AG04450 (cell line): ENCODE results near the gene KIFC1. TPM values are rescaled to one million over a fixed set of nuclear protein-coding genes. Genes with fewer than 3 reads are reported as not detected.
"Not testable (repeated sequence)": the region's sequence is repeated elsewhere in the genome, so short reads cannot be mapped to it uniquely, and the experiment has no call there.

Experiments
- CTCF ChIA-PET: fragments of 300-600, 350-600 bp; formaldehyde crosslinking; extraction: SDS; loops from one replicate; lab custom pipeline; 2022; ENCODE audit warnings: antibody characterized with exemption, inconsistent platforms; lab: Charles Lee
- POLR2A ChIA-PET: fragments of 350-600 bp; formaldehyde crosslinking; extraction: SDS; loops from one replicate; lab custom pipeline; 2021; ENCODE audit warnings: antibody characterized with exemption, inconsistent platforms; lab: Yijun Ruan, JAX
- DNase-seq: peaks from one replicate; pipeline ENCODE4 v3.0.0-alpha.2; 2011; ENCODE audit warnings: low read depth, low spot score
- H3K27ac ChIP-seq: one replicate; pipeline ENCODE4 v1.5.1; 2012; ENCODE audit warnings: low read depth, low read length, control low read depth
- H3K27me3 ChIP-seq: one replicate; pipeline ENCODE4 v1.6.0; 2012; ENCODE audit warnings: low read length; ENCODE audit not compliant: control insufficient read depth, insufficient read depth
- H3K4me3 ChIP-seq: 2 replicates; pipeline ENCODE4 v1.5.1; 2011; ENCODE audit warnings: mild to moderate bottlenecking, low read depth, low read length, control low read depth
- H3K9me3 ChIP-seq: 2 replicates; pipeline ENCODE4 v1.5.1; 2012; ENCODE audit warnings: low read length; ENCODE audit not compliant: control insufficient read depth, insufficient read depth
- CTCF ChIP-seq: IDR thresholded peaks from 2 replicates; pipeline ENCODE4 v1.5.1; 2011; ENCODE audit warnings: low read depth, low read length, control low read depth, inconsistent platforms
- polyA plus RNA-seq: library from polyadenylated mRNA; depleted of rRNA; stranded (reverse); fragments of >200 nt; gene quantifications from 2 replicates; pipeline ENCODE4 v1.2.3, GENCODE V29; 2011

KIFC1 gene
- polyA plus RNA-seq, 1 experiment = 10.2 TPM

GRCh38 chr6:33367009-33367714, 24.5 kb upstream of the KIFC1 start:
- DNase-seq = no peak
- ChIA-PET POLR2A (no interaction called here), CTCF (interaction anchor here (0.8 kb wide), 1 partner anchor 24 kb away, joined by 3 read pairs; no protein-coding TSS in a partner anchor)
- no peak for TF ChIP-seq CTCF
- Histone ChIP-seq H3K9me3 (no peaks in the 10 kb centered on the region), H3K27ac (no peak overlapping the region), H3K27me3 (no peaks in the 10 kb centered on the region), H3K4me3 (no peak overlapping the region)

GRCh38 chr6:33367715-33368025, 24.0 kb upstream of the KIFC1 start:
- H3K9me3 ChIP-seq, POLR2A ChIA-PET, H3K27me3 ChIP-seq, H3K27ac ChIP-seq, H3K4me3 ChIP-seq, DNase-seq: not testable (repeated sequence)
- CTCF ChIA-PET = interaction anchor here (0.7 to 0.8 kb wide), 2 partner anchors 23 to 267 kb away, joined by 3 read pairs; no protein-coding TSS in a partner anchor

GRCh38 chr6:33371901-33372300, 19.7 kb upstream of the KIFC1 start:
- POLR2A ChIA-PET, CTCF ChIA-PET: not testable (repeated sequence)

GRCh38 chr6:33372526-33373123, 19.0 kb upstream of the KIFC1 start:
- Histone ChIP-seq H3K9me3 (no peaks in the 10 kb centered on the region), H3K4me3 (no peak overlapping the region), H3K27ac (no peak overlapping the region), H3K27me3 (no peaks in the 10 kb centered on the region)
- CTCF ChIA-PET = no interaction called here
- POLR2A ChIA-PET = no interaction called here
- no peak for TF ChIP-seq CTCF
- DNase-seq = no peak

More at GRCh38 chr6:33371901-33372300, 19.7 kb upstream of the KIFC1 start:
- H3K27ac ChIP-seq, H3K27me3 ChIP-seq, H3K9me3 ChIP-seq, DNase-seq, H3K4me3 ChIP-seq: not testable (repeated sequence)

GRCh38 chr6:33373960-33374910, 17.4 kb upstream of the KIFC1 start:
- no peaks in the 10 kb centered on the region for H3K27me3 ChIP-seq
- no peaks in the 10 kb centered on the region for H3K9me3 ChIP-seq
- H3K27ac ChIP-seq = no peak overlapping the region
- ChIA-PET CTCF (interaction anchor here (0.8 to 1.5 kb wide), 3 partner anchors 10 to 337 kb away, joined by 3 to 14 read pairs (median 5); partner anchors contain the start of gene UQCC2), POLR2A (interaction anchor here (0.7 to 1.1 kb wide), 2 partner anchors 54 to 336 kb away, joined by 3 read pairs; no protein-coding TSS in a partner anchor)
- H3K4me3 ChIP-seq = no peak overlapping the region
- DNase-seq = no peak
- TF ChIP-seq CTCF = no peak
